ENCODE measurements around the gene C6. TPM values are rescaled to one million over a fixed set of nuclear protein-coding genes. Genes with fewer than 3 reads are reported as not detected.

Gene C6
- total and polyA plus RNA-seq, 4 donors: 125 to 916 (median 269) TPM

- WGBS: 33% methylated on average over 2 of the region's 2 CpGs
- H3K36me3 ChIP-seq (ENCODE audit: control insufficient read depth in 4 of 4, insufficient read depth in 3 of 4, low read depth in 1 of 4, low read length in 3 of 4): peaks cover 3 to 55% (median 34%) of the 10 kb centered on the region in 4 donors
- H3K4me3 ChIP-seq (ENCODE audit: low read depth in 1 of 3, low read length in 3 of 3): no peak overlapping the region
- no peaks in the 10 kb centered on the region for H3K27me3 ChIP-seq (ENCODE audit: control insufficient read depth in 4 of 4, insufficient read depth in 4 of 4, low read length in 3 of 4)
- H3K27ac ChIP-seq (ENCODE audit: low read depth in 1 of 2, low read length in 2 of 2): peak overlapping the region; percentile 5 to 31
- TF ChIP-seq NR2F2 (IDR thresholded peaks at IDR 0.05) (no peak), RAD21 (IDR thresholded peaks at IDR 0.05) (peak; percentile 9 to 22), SP1 (IDR thresholded peaks at IDR 0.05) (peak; percentile 48), EGR1 (IDR thresholded peaks at IDR 0.05; ENCODE audit: low read depth in 2 of 2) (no peak), JUND (IDR thresholded peaks at IDR 0.05) (peak in 1 of 2 donors; percentile 42), FOXA1 (IDR thresholded peaks at IDR 0.05) (peak; percentile 10), HNF4G (IDR thresholded peaks at IDR 0.05) (no peak), MAX (IDR thresholded peaks at IDR 0.05) (peak; percentile 31), HNF4A (conservative IDR thresholded peaks at IDR 0.05) (peak; percentile 48 to 64), RXRA (IDR thresholded peaks at IDR 0.05) (peak; percentile 40 to 65), FOXA2 (IDR thresholded peaks at IDR 0.05) (peak; percentile 39), YY1 (IDR thresholded peaks at IDR 0.05) (peak; percentile 42)
- peaks cover 0 to 5% (median 0%) of the 10 kb centered on the region in 4 donors for H3K9me3 ChIP-seq (ENCODE audit: control insufficient read depth in 4 of 4, low read length in 3 of 4)
- DNase-seq (ENCODE audit: low spot score): no peak
- H3K4me1 ChIP-seq (ENCODE audit: control insufficient read depth in 4 of 4, insufficient read depth in 4 of 4, low read length in 3 of 4): peaks cover 12 to 53% (median 34%) of the 10 kb centered on the region in 4 donors
- peak overlapping the region in 1 of 2 donors; percentile 5 for H3K9ac ChIP-seq (ENCODE audit: low read depth in 1 of 2, low read length in 2 of 2)
Observed at GRCh38 chr5:41200506-41200905, 12.8 kb downstream of the C6 start.

GRCh38 chr5:41199660-41200059 is 13.7 kb downstream of the C6 start:
- H3K4me1 ChIP-seq (ENCODE audit: control insufficient read depth in 4 of 4, insufficient read depth in 4 of 4, low read length in 3 of 4): peaks cover 15 to 58% (median 43%) of the 10 kb centered on the region in 4 donors
- no peak overlapping the region for H3K4me3 ChIP-seq (ENCODE audit: low read depth in 1 of 3, low read length in 3 of 3)
- H3K27ac ChIP-seq (ENCODE audit: low read depth in 1 of 2, low read length in 2 of 2): peak overlapping the region in 1 of 2 donors; percentile 31
- no peaks in the 10 kb centered on the region for H3K27me3 ChIP-seq (ENCODE audit: control insufficient read depth in 4 of 4, insufficient read depth in 4 of 4, low read length in 3 of 4)
- 79% methylated on average over 3 of the region's 3 CpGs for WGBS
- H3K9ac ChIP-seq (ENCODE audit: low read depth in 1 of 2, low read length in 2 of 2): no peak overlapping the region
- H3K36me3 ChIP-seq (ENCODE audit: control insufficient read depth in 4 of 4, insufficient read depth in 3 of 4, low read depth in 1 of 4, low read length in 3 of 4): peaks cover 3 to 55% (median 37%) of the 10 kb centered on the region in 4 donors
- TF ChIP-seq NR2F2 (IDR thresholded peaks at IDR 0.05) (peak; percentile 9), CTCF (IDR thresholded peaks at IDR 0.05; ENCODE audit: low read depth, low read length, missing input control) (no peak)
- DNase-seq (ENCODE audit: low spot score): no peak
- H3K9me3 ChIP-seq (ENCODE audit: control insufficient read depth in 4 of 4, low read length in 3 of 4): no peaks in the 10 kb centered on the region

GRCh38 chr5:41196197-41196596 is 17.1 kb downstream of the C6 start:
- Histone ChIP-seq H3K9me3 (ENCODE audit: control insufficient read depth in 4 of 4, low read length in 3 of 4) (no peaks in the 10 kb centered on the region), H3K36me3 (ENCODE audit: control insufficient read depth in 4 of 4, insufficient read depth in 3 of 4, low read depth in 1 of 4, low read length in 3 of 4) (peaks cover 3 to 40% (median 26%) of the 10 kb centered on the region in 4 donors), H3K9ac (ENCODE audit: low read depth in 1 of 2, low read length in 2 of 2) (no peak overlapping the region), H3K4me3 (ENCODE audit: low read depth in 1 of 3, low read length in 3 of 3) (no peak overlapping the region), H3K27me3 (ENCODE audit: control insufficient read depth in 4 of 4, insufficient read depth in 4 of 4, low read length in 3 of 4) (no peaks in the 10 kb centered on the region), H3K4me1 (ENCODE audit: control insufficient read depth in 4 of 4, insufficient read depth in 4 of 4, low read length in 3 of 4) (peaks cover 8 to 50% (median 34%) of the 10 kb centered on the region in 4 donors), H3K27ac (ENCODE audit: low read depth in 1 of 2, low read length in 2 of 2) (no peak overlapping the region)
- no peak for DNase-seq (ENCODE audit: low spot score)
- WGBS: 95% methylated on average over 2 of the region's 2 CpGs
- no peak for TF ChIP-seq HNF4A (conservative IDR thresholded peaks at IDR 0.05)
- TF ChIP-seq NR2F2 (IDR thresholded peaks at IDR 0.05): no peak
- TF ChIP-seq RXRA (IDR thresholded peaks at IDR 0.05): no peak
- no peak for TF ChIP-seq FOXA1 (IDR thresholded peaks at IDR 0.05)
- no peak for TF ChIP-seq FOXA2 (IDR thresholded peaks at IDR 0.05)
- no peak for TF ChIP-seq RAD21 (IDR thresholded peaks at IDR 0.05)
- TF ChIP-seq SP1 (IDR thresholded peaks at IDR 0.05): no peak
- no peak for TF ChIP-seq CTCF (IDR thresholded peaks at IDR 0.05; ENCODE audit: low read depth, low read length, missing input control)
- no peak for TF ChIP-seq GABPA (IDR thresholded peaks at IDR 0.05 in 1 of 2, conservative IDR thresholded peaks at IDR 0.05 in 1 of 2)
- no peak for TF ChIP-seq ATF3 (IDR thresholded peaks at IDR 0.05)
- no peak for TF ChIP-seq REST (IDR thresholded peaks at IDR 0.05)
- TF ChIP-seq MAX (IDR thresholded peaks at IDR 0.05): no peak
- no peak for TF ChIP-seq HNF4G (IDR thresholded peaks at IDR 0.05)
- TF ChIP-seq TAF1 (conservative IDR thresholded peaks at IDR 0.05): no peak
